Stimulated activated naive CD8-positive, alpha-beta T cell treated with anti-CD3 and anti-CD28 coated beads, Interleukin-15, amount 100 ng/mL, for 72 hours (primary cell): Measurements from ENCODE around the gene ANKFN1.

Experiments used
- ATAC-seq: fragments of 150-1000 bp; cut with Tn5 transposase; 2 replicates; pipeline ENCODE4 v1.10.0; 2021; ENCODE audit warnings: mild to moderate bottlenecking, moderate library complexity
- DNase-seq, 2 donors: peaks; one replicate each; pipeline ENCODE4 v3.0.0; 2021 to 2022
- H3K27ac Mint-ChIP-seq, 2 donors: one replicate each; pipeline ENCODE4 v1.8.0; 2022; ENCODE audit warnings: mild to moderate bottlenecking in 2 of 2, mixed read lengths in 2 of 2, moderate library complexity in 2 of 2
- H3K27me3 Mint-ChIP-seq: one replicate; pipeline ENCODE4 v1.8.0; 2022; ENCODE audit warnings: mixed read lengths
- H3K4me1 Mint-ChIP-seq: one replicate; pipeline ENCODE4 v1.8.0; 2022; ENCODE audit warnings: mild to moderate bottlenecking, mixed read lengths
- H3K4me3 Mint-ChIP-seq, 2 donors: one replicate each; pipeline ENCODE4 v1.8.0; 2022; ENCODE audit warnings: mild to moderate bottlenecking in 2 of 2, mixed read lengths in 2 of 2, moderate library complexity in 1 of 2
- H3K9me3 Mint-ChIP-seq, 2 donors: one replicate each; pipeline ENCODE4 v1.8.0; 2022; ENCODE audit warnings: mixed read lengths in 2 of 2

Gene ANKFN1

GRCh38 chr17:56486732-56487131, 333.5 kb downstream of the ANKFN1 start:
- DNase-seq: no peak
- ATAC-seq: no peak
- Mint-ChIP-seq H3K4me3 (no peak overlapping the region), H3K9me3 (no peaks in the 10 kb centered on the region), H3K27ac (no peak overlapping the region), H3K4me1 (no peaks in the 10 kb centered on the region), H3K27me3 (peaks cover 9% of the 10 kb centered on the region)

GRCh38 chr17:56488800-56489199, 335.5 kb downstream of the ANKFN1 start:
- no peaks in the 10 kb centered on the region for H3K4me1 Mint-ChIP-seq
- no peak for DNase-seq
- no peaks in the 10 kb centered on the region for H3K9me3 Mint-ChIP-seq
- no peak for ATAC-seq
- H3K4me3 Mint-ChIP-seq: no peak overlapping the region
- H3K27me3 Mint-ChIP-seq: peaks cover 9% of the 10 kb centered on the region
- no peak overlapping the region for H3K27ac Mint-ChIP-seq

- H3K27ac Mint-ChIP-seq: no peak overlapping the region
- DNase-seq (no peak), ATAC-seq (no peak)
- H3K9me3 Mint-ChIP-seq: no peaks in the 10 kb centered on the region
- H3K4me3 Mint-ChIP-seq: no peak overlapping the region
- H3K27me3 Mint-ChIP-seq: peaks cover 9% of the 10 kb centered on the region
- H3K4me1 Mint-ChIP-seq: no peaks in the 10 kb centered on the region
Observed at GRCh38 chr17:56489980-56490379, 336.7 kb downstream of the ANKFN1 start.

- no peak for DNase-seq
- no peak for ATAC-seq
- Mint-ChIP-seq H3K9me3 (no peaks in the 10 kb centered on the region), H3K27ac (no peak overlapping the region), H3K4me3 (no peak overlapping the region), H3K27me3 (peaks cover 2% of the 10 kb centered on the region), H3K4me1 (no peaks in the 10 kb centered on the region)
Observed at GRCh38 chr17:56495556-56495955, 342.3 kb downstream of the ANKFN1 start.

- Mint-ChIP-seq H3K27ac (no peak overlapping the region), H3K27me3 (no peaks in the 10 kb centered on the region), H3K4me3 (no peak overlapping the region), H3K9me3 (no peaks in the 10 kb centered on the region), H3K4me1 (no peaks in the 10 kb centered on the region)
- ATAC-seq (no peak), DNase-seq (no peak)
Observed at GRCh38 chr17:56497132-56497531, 343.9 kb downstream of the ANKFN1 start.

- Mint-ChIP-seq H3K4me1 (no peaks in the 10 kb centered on the region), H3K27ac (no peak overlapping the region), H3K4me3 (no peak overlapping the region), H3K9me3 (no peaks in the 10 kb centered on the region), H3K27me3 (no peaks in the 10 kb centered on the region)
- DNase-seq (peak; percentile 8 to 21), ATAC-seq (no peak)
Observed at GRCh38 chr17:56499799-56500388, 346.6 kb downstream of the ANKFN1 start.

GRCh38 chr17:56502120-56502654, 348.9 kb downstream of the ANKFN1 start:
- H3K4me1 Mint-ChIP-seq: no peaks in the 10 kb centered on the region
- no peak for ATAC-seq
- H3K27me3 Mint-ChIP-seq: no peaks in the 10 kb centered on the region
- no peaks in the 10 kb centered on the region for H3K9me3 Mint-ChIP-seq
- H3K27ac Mint-ChIP-seq: no peak overlapping the region
- DNase-seq: no peak
- no peak overlapping the region for H3K4me3 Mint-ChIP-seq

GRCh38 chr17:56505154-56505756, 352.0 kb downstream of the ANKFN1 start:
- Mint-ChIP-seq H3K4me3 (no peak overlapping the region), H3K4me1 (no peaks in the 10 kb centered on the region), H3K27me3 (no peaks in the 10 kb centered on the region), H3K27ac (no peak overlapping the region), H3K9me3 (no peaks in the 10 kb centered on the region)
- DNase-seq (no peak), ATAC-seq (no peak)

GRCh38 chr17:56506349-56506748, 353.1 kb downstream of the ANKFN1 start:
- no peak overlapping the region for H3K27ac Mint-ChIP-seq
- H3K4me3 Mint-ChIP-seq: no peak overlapping the region
- no peaks in the 10 kb centered on the region for H3K4me1 Mint-ChIP-seq
- no peak for ATAC-seq
- no peaks in the 10 kb centered on the region for H3K9me3 Mint-ChIP-seq
- no peaks in the 10 kb centered on the region for H3K27me3 Mint-ChIP-seq
- DNase-seq: no peak

- H3K27me3 Mint-ChIP-seq: no peaks in the 10 kb centered on the region
- no peaks in the 10 kb centered on the region for H3K4me1 Mint-ChIP-seq
- ATAC-seq (no peak), DNase-seq (no peak)
- no peaks in the 10 kb centered on the region for H3K9me3 Mint-ChIP-seq
- no peak overlapping the region for H3K4me3 Mint-ChIP-seq
- no peak overlapping the region for H3K27ac Mint-ChIP-seq
Observed at GRCh38 chr17:56510554-56511342, 357.5 kb downstream of the ANKFN1 start.

GRCh38 chr17:56514264-56514663, 361.0 kb downstream of the ANKFN1 start:
- H3K4me1 Mint-ChIP-seq: no peaks in the 10 kb centered on the region
- no peak for ATAC-seq

GRCh38 chr17:56514899-56515298, 361.6 kb downstream of the ANKFN1 start:
- Mint-ChIP-seq H3K9me3 (no peaks in the 10 kb centered on the region), H3K4me1 (no peaks in the 10 kb centered on the region), H3K27ac (no peak overlapping the region), H3K27me3 (peaks cover 23% of the 10 kb centered on the region), H3K4me3 (no peak overlapping the region)
- no peak for DNase-seq
- ATAC-seq: no peak

More at GRCh38 chr17:56514264-56514663, 361.0 kb downstream of the ANKFN1 start:
- no peak for DNase-seq
- no peak overlapping the region for H3K27ac Mint-ChIP-seq
- H3K27me3 Mint-ChIP-seq: peaks cover 20% of the 10 kb centered on the region
- H3K9me3 Mint-ChIP-seq: no peaks in the 10 kb centered on the region
- H3K4me3 Mint-ChIP-seq: no peak overlapping the region

- Mint-ChIP-seq H3K4me1 (no peaks in the 10 kb centered on the region), H3K27me3 (peaks cover 37% of the 10 kb centered on the region), H3K4me3 (no peak overlapping the region)
Observed at GRCh38 chr17:56521414-56522141, 368.3 kb downstream of the ANKFN1 start.

GRCh38 chr17:56523042-56523441, 369.8 kb downstream of the ANKFN1 start:
- Mint-ChIP-seq H3K4me1 (no peaks in the 10 kb centered on the region), H3K4me3 (no peak overlapping the region), H3K9me3 (no peaks in the 10 kb centered on the region), H3K27me3 (peaks cover 26% of the 10 kb centered on the region), H3K27ac (no peak overlapping the region)
- DNase-seq: no peak
- no peak for ATAC-seq

More at GRCh38 chr17:56521414-56522141, 368.3 kb downstream of the ANKFN1 start:
- ATAC-seq: no peak
- DNase-seq: no peak
- H3K27ac Mint-ChIP-seq: peak overlapping the region in 1 of 2 donors; percentile 27
- no peaks in the 10 kb centered on the region for H3K9me3 Mint-ChIP-seq

GRCh38 chr17:56528696-56529095, 375.4 kb downstream of the ANKFN1 start:
- no peaks in the 10 kb centered on the region for H3K4me1 Mint-ChIP-seq
- DNase-seq (no peak), ATAC-seq (no peak)
- no peak overlapping the region for H3K27ac Mint-ChIP-seq
- H3K4me3 Mint-ChIP-seq: no peak overlapping the region
- peaks cover 2% of the 10 kb centered on the region for H3K27me3 Mint-ChIP-seq
- no peaks in the 10 kb centered on the region for H3K9me3 Mint-ChIP-seq
